ENCODE results near the gene SLC25A21. TPM values are rescaled to one million over a fixed set of nuclear protein-coding genes. Genes with fewer than 3 reads are reported as not detected.
A peak's percentile ranks its signal among the peaks of the same experiment; 100 is the strongest.

SLC25A21 gene
- total RNA-seq, 8 experiments from 2014 or later = 0.52 to 2.9 (median 1.4) TPM

GRCh38 chr14:36674659-36675058, 497.7 kb downstream of the SLC25A21 start:
- 0 to 100% (median 71%) methylated on average over 1 to 3 of the region's 3 CpGs for WGBS, 10 experiments
- Histone ChIP-seq H3K4me1 (replicated peaks in 1 of 2) (peaks cover 0 to 9% of the 10 kb centered on the region in 2 donors), H3K27ac (no peak overlapping the region), H3K4me3 (no peak overlapping the region)
- peak in 3 of 8 experiments; percentile 66 to 78 (median 72) for ATAC-seq (replicated peaks in 6 of 8)
- in situ Hi-C loops (cut with MboI; ENCODE audit: low pct_unique_long_range_greater_than_20kb in 2 of 9, low sequenced_read_pairs in 9 of 9, unreplicated experiment in 9 of 9) = loop anchor here in 2 of 9 experiments (25.0 kb wide), 2 partner anchors 162 to 263 kb away; partner anchors contain the start of gene NKX2-1 (in 1 of the 2)

- 15 to 100% (median 88%) methylated on average over 1 to 4 of the region's 4 CpGs for WGBS, 10 experiments
- H3K4me3 ChIP-seq = no peak overlapping the region
- no peak overlapping the region for H3K27ac ChIP-seq
- ATAC-seq (replicated peaks in 6 of 8) = no peak
- H3K4me1 ChIP-seq (replicated peaks in 1 of 2) = peaks cover 0 to 9% of the 10 kb centered on the region in 2 donors
- in situ Hi-C loops (cut with MboI; ENCODE audit: low pct_unique_long_range_greater_than_20kb in 2 of 9, low sequenced_read_pairs in 9 of 9, unreplicated experiment in 9 of 9) = loop anchor here in 2 of 9 experiments (25.0 kb wide), 2 partner anchors 160 to 265 kb away; partner anchors contain the start of gene NKX2-1 (in 1 of the 2)
Measured at GRCh38 chr14:36672095-36672494, 500.3 kb downstream of the SLC25A21 start.

- ATAC-seq (replicated peaks in 6 of 8) = no peak
- H3K4me3 ChIP-seq = no peak overlapping the region
- in situ Hi-C loops (cut with MboI; ENCODE audit: low pct_unique_long_range_greater_than_20kb in 2 of 9, low sequenced_read_pairs in 9 of 9, unreplicated experiment in 9 of 9) = loop anchor here in 2 of 9 experiments (25.0 kb wide), 2 partner anchors 159 to 266 kb away; partner anchors contain the start of gene NKX2-1 (in 1 of the 2)
- no peak overlapping the region for H3K27ac ChIP-seq
- WGBS, 10 experiments = 35 to 94% (median 64%) methylated on average over 1 to 3 of the region's 3 CpGs; no CpG with 5 or more reads in 2 of the 10 experiments
- peaks cover 0 to 6% of the 10 kb centered on the region in 2 donors for H3K4me1 ChIP-seq (replicated peaks in 1 of 2)
Measured at GRCh38 chr14:36671149-36671548, 501.3 kb downstream of the SLC25A21 start.

GRCh38 chr14:36667679-36668078, 504.7 kb downstream of the SLC25A21 start:
- ATAC-seq (replicated peaks in 6 of 8) = no peak
- peaks cover under 1 to 14% of the 10 kb centered on the region in 2 donors for H3K4me1 ChIP-seq (replicated peaks in 1 of 2)
- no peak overlapping the region for H3K4me3 ChIP-seq
- 4 to 96% (median 38%) methylated on average over 2 to 4 of the region's 4 CpGs; no CpG with 5 or more reads in 1 of the 10 experiments for WGBS, 10 experiments
- in situ Hi-C loops (cut with MboI; ENCODE audit: low pct_unique_long_range_greater_than_20kb in 2 of 9, low sequenced_read_pairs in 9 of 9, unreplicated experiment in 9 of 9) = loop anchor here in 2 of 9 experiments (25.0 kb wide), 2 partner anchors 155 to 270 kb away; partner anchors contain the start of gene NKX2-1 (in 1 of the 2)
- no peak overlapping the region for H3K27ac ChIP-seq

GRCh38 chr14:36666416-36667206, 505.8 kb downstream of the SLC25A21 start:
- no peak for ATAC-seq (replicated peaks in 6 of 8)
- Histone ChIP-seq H3K4me3 (no peak overlapping the region), H3K27ac (no peak overlapping the region), H3K4me1 (replicated peaks in 1 of 2) (peaks cover 7 to 17% of the 10 kb centered on the region in 2 donors)
- WGBS, 10 experiments = 0 to 95% (median 6%) methylated on average over 1 to 24 of the region's 68 CpGs; no CpG with 5 or more reads in 1 of the 10 experiments
- in situ Hi-C loops (cut with MboI; ENCODE audit: low pct_unique_long_range_greater_than_20kb in 2 of 9, low sequenced_read_pairs in 9 of 9, unreplicated experiment in 9 of 9) = loop anchor here in 2 of 9 experiments (25.0 kb wide), 2 partner anchors 154 to 271 kb away; partner anchors contain the start of gene NKX2-1 (in 1 of the 2)

GRCh38 chr14:36665887-36666415, 506.5 kb downstream of the SLC25A21 start:
- in situ Hi-C loops (cut with MboI; ENCODE audit: low pct_unique_long_range_greater_than_20kb in 2 of 9, low sequenced_read_pairs in 9 of 9, unreplicated experiment in 9 of 9) = loop anchor here in 2 of 9 experiments (25.0 kb wide), 2 partner anchors 154 to 271 kb away; partner anchors contain the start of gene NKX2-1 (in 1 of the 2)
- H3K4me1 ChIP-seq (replicated peaks in 1 of 2) = peaks cover 7 to 17% of the 10 kb centered on the region in 2 donors
- ATAC-seq (replicated peaks in 6 of 8) = no peak
- H3K27ac ChIP-seq = no peak overlapping the region
- 0 to 94% (median 19%) methylated on average over 3 to 8 of the region's 18 CpGs; no CpG with 5 or more reads in 3 of the 10 experiments for WGBS, 10 experiments
- H3K4me3 ChIP-seq = no peak overlapping the region

GRCh38 chr14:36664322-36665193, 507.8 kb downstream of the SLC25A21 start:
- no peak overlapping the region for H3K4me3 ChIP-seq
- no peak for ATAC-seq (replicated peaks in 6 of 8)
- WGBS, 10 experiments = 0 to 77% (median 12%) methylated on average over 1 to 9 of the region's 9 CpGs
- peaks cover 7 to 17% of the 10 kb centered on the region in 2 donors for H3K4me1 ChIP-seq (replicated peaks in 1 of 2)
- in situ Hi-C loops (cut with MboI; ENCODE audit: low pct_unique_long_range_greater_than_20kb in 2 of 9, low sequenced_read_pairs in 9 of 9, unreplicated experiment in 9 of 9) = loop anchor here in 2 of 9 experiments (25.0 kb wide), 2 partner anchors 152 to 273 kb away; partner anchors contain the start of gene NKX2-1 (in 1 of the 2)
- no peak overlapping the region for H3K27ac ChIP-seq

- WGBS, 10 experiments = 0 to 30% (median 3%) methylated on average over 2 to 12 of the region's 39 CpGs; no CpG with 5 or more reads in 2 of the 10 experiments
- Histone ChIP-seq H3K4me3 (peak overlapping the region in 4 of 5 donors; percentile 15 to 35 (median 28)), H3K27ac (no peak overlapping the region), H3K4me1 (replicated peaks in 1 of 2) (peaks cover 7 to 17% of the 10 kb centered on the region in 2 donors)
- peak in 7 of 8 experiments; percentile 2 to 17 (median 8) for ATAC-seq (replicated peaks in 6 of 8)
- in situ Hi-C loops (cut with MboI; ENCODE audit: low pct_unique_long_range_greater_than_20kb in 2 of 9, low sequenced_read_pairs in 9 of 9, unreplicated experiment in 9 of 9) = loop anchor here in 2 of 9 experiments (25.0 kb wide), 2 partner anchors 151 to 274 kb away; partner anchors contain the start of gene NKX2-1 (in 1 of the 2)
Measured at GRCh38 chr14:36663404-36664321, 508.7 kb downstream of the SLC25A21 start.

GRCh38 chr14:36662543-36663403, 509.6 kb downstream of the SLC25A21 start:
- H3K4me3 ChIP-seq = peak overlapping the region in 4 of 5 donors; percentile 15 to 35 (median 28)
- in situ Hi-C loops (cut with MboI; ENCODE audit: low pct_unique_long_range_greater_than_20kb in 2 of 9, low sequenced_read_pairs in 9 of 9, unreplicated experiment in 9 of 9) = loop anchor here in 2 of 9 experiments (25.0 kb wide), 2 partner anchors 150 to 275 kb away; partner anchors contain the start of gene NKX2-1 (in 1 of the 2)
- no peak overlapping the region for H3K27ac ChIP-seq
- peak; percentile 8 to 32 (median 22) for ATAC-seq (replicated peaks in 6 of 8)
- 0 to 27% (median 0%) methylated on average over 4 to 24 of the region's 71 CpGs; no CpG with 5 or more reads in 2 of the 10 experiments for whole genome bisulfite sequencing, 10 experiments
- H3K4me1 ChIP-seq (replicated peaks in 1 of 2) = peaks cover 7 to 17% of the 10 kb centered on the region in 2 donors

GRCh38 chr14:36662258-36662542, 510.2 kb downstream of the SLC25A21 start:
- Histone ChIP-seq H3K4me1 (replicated peaks in 1 of 2) (peaks cover 13 to 20% of the 10 kb centered on the region in 2 donors), H3K4me3 (peak overlapping the region in 3 of 5 donors; percentile 28 to 35 (median 29)), H3K27ac (no peak overlapping the region)
- in situ Hi-C loops (cut with MboI; ENCODE audit: low pct_unique_long_range_greater_than_20kb in 2 of 9, low sequenced_read_pairs in 9 of 9, unreplicated experiment in 9 of 9) = loop anchor here in 2 of 9 experiments (25.0 kb wide), 2 partner anchors 150 to 275 kb away; partner anchors contain the start of gene NKX2-1 (in 1 of the 2)
- no peak for ATAC-seq (replicated peaks in 6 of 8)
- 0 to 19% (median 0%) methylated on average over 2 to 10 of the region's 11 CpGs for WGBS, 10 experiments

All from motor neuron (in vitro differentiated cells).